Large intestine (tissue), 3 donors: ENCODE data around the gene BMP5. TPM values are rescaled to one million over a fixed set of nuclear protein-coding genes. Genes with fewer than 3 reads are reported as not detected.

Experiments used
- DNase-seq, 2 donors: peaks; one replicate each; pipeline versions ENCODE4 v3.0.0 to v3.0.0-alpha.2; 2013
- H3K27ac ChIP-seq: one replicate; pipeline ENCODE4 v1.5.1; 2013; ENCODE audit warnings: low read length
- H3K27me3 ChIP-seq: 2 replicates; pipeline ENCODE4 v1.6.1; 2013; ENCODE audit warnings: low read length; ENCODE audit not compliant: control insufficient read depth, insufficient read depth
- H3K36me3 ChIP-seq: 2 replicates; pipeline ENCODE4 v1.6.1; 2013; ENCODE audit warnings: low read length; ENCODE audit not compliant: control insufficient read depth, insufficient read depth
- H3K4me1 ChIP-seq: one replicate; pipeline ENCODE4 v1.6.1; 2013; ENCODE audit warnings: low read length; ENCODE audit not compliant: control insufficient read depth, insufficient read depth
- H3K4me3 ChIP-seq: one replicate; pipeline ENCODE4 v1.5.1; 2013; ENCODE audit warnings: low read length
- H3K9me3 ChIP-seq: one replicate; pipeline ENCODE4 v1.6.1; 2013; ENCODE audit warnings: mild to moderate bottlenecking, low read depth, low read length, moderate library complexity; ENCODE audit not compliant: control insufficient read depth
- WGBS: methylation state at CpG from one replicate; pipeline ENCODE4 v1.1.5; 2013; ENCODE audit warnings: low lambda C conversion rate; ENCODE audit not compliant: insufficient coverage; 5-methylcytosine and 5-hydroxymethylcytosine counted together
- polyA plus RNA-seq: library from polyadenylated mRNA; unstranded; fragments of 120-200 nt; gene quantifications from one replicate; pipeline ENCODE4 v1.2.1, GENCODE V29; 2013

Gene BMP5
- polyA plus RNA-seq, 1 donor: 26.8 TPM

DNA sequence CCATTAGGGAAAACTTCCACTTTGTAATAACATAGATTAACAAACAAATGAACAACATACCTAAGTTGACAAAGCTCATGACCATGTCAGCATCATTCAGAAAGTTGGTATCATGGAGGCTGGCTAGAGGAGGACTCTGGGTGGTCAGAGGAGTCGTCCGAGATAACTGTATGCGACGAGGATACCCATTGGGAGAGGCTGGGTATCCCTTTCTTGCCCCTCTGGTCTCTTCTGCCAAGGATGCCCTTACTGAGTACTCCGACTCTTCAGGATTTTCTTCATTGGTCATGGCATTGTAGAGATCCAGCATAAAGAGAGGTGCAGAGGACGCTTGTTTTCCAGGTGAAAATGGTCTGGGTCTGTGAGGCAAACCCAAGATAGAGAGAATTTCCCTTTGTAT, 1.1 kb downstream of the BMP5 start:
- Histone ChIP-seq H3K27me3 (no peaks in the 10 kb centered on the region), H3K9me3 (no peaks in the 10 kb centered on the region), H3K4me1 (no peaks in the 10 kb centered on the region), H3K27ac (no peak overlapping the region), H3K4me3 (peak overlapping the region; percentile 12), H3K36me3 (no peaks in the 10 kb centered on the region)
- WGBS: no CpG with 5 or more reads among the region's 6 CpGs
- peak in 1 of 2 donors; percentile 18 for DNase-seq

DNA sequence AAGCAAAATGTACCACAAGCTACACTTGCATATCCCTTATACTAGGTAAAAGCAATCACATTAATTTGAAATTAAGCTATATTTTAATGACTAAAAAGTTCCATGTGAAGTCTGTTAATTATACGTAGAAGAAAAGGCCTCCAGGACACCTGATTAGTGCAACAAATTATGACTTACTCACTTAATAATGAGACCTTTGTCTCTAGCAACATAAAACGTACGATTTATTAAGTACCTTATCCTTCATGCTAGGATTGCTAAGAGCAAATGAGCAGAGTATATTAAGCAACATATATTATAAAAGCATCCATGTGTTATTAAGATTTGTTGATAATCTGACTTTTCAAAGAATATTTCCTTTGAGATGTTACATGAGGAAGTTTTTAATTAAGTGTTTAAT, 2.5 kb downstream of the BMP5 start:
- Histone ChIP-seq H3K27ac (no peak overlapping the region), H3K36me3 (no peaks in the 10 kb centered on the region), H3K9me3 (no peaks in the 10 kb centered on the region), H3K4me3 (peak overlapping the region; percentile 23), H3K4me1 (no peaks in the 10 kb centered on the region), H3K27me3 (no peaks in the 10 kb centered on the region)
- WGBS: no CpG with 5 or more reads among the region's 3 CpGs
- no peak for DNase-seq

DNA sequence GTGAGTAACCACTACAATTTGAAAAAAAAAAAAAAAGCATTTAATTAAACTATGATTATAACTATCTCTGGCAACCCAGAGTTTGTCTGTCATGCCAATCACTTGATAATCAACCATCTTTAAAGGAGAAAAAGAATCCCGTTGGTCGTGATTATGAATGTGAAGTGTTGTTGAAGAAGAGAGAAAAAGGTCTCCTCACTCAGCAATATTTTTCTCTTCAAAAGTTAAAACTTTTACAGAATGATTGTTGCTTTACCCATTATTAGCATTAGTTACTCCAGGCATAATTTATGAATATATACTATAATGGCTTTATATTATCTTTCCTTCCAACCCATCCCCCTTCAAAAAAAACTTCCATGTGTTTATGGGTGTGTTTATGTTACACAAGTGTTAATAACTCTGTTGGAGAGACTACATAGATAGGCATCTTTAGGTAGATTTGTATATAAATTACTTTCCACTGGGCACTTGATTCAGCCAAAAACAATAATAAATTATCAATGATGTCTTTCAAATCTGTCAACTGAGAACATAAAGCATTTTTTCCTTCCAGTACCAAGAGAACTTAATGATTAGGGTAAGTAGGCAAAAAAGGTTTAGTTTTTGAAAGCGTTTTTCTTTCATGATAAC, 5.1 kb downstream of the BMP5 start:
- peak overlapping the region; percentile 1 for H3K4me3 ChIP-seq
- no peak for DNase-seq
- no peaks in the 10 kb centered on the region for H3K36me3 ChIP-seq
- H3K27ac ChIP-seq: no peak overlapping the region
- WGBS: 100% methylated on average over 2 of the region's 3 CpGs
- H3K27me3 ChIP-seq: no peaks in the 10 kb centered on the region
- no peaks in the 10 kb centered on the region for H3K4me1 ChIP-seq
- no peaks in the 10 kb centered on the region for H3K9me3 ChIP-seq

DNA sequence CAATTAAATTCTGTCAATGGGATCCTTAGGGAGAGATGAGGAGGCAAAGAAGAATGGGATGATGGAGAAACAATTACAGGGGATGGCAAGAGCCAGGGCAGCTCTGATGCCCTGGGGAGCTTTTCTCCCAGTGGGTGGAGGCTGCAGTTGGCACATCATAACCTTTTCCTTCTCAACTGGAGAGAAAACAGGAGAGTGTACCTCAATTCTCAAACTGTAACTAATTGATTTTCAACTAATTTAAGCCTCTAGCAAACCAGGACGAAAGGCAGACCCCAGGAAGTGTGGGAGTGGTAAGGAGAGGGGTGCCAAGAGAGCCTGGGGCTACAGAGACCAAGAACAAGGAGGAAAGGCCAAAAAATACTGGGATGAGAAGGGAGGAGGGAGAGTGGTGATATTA, 5.7 kb downstream of the BMP5 start:
- no peak overlapping the region for H3K27ac ChIP-seq
- H3K27me3 ChIP-seq: no peaks in the 10 kb centered on the region
- no peaks in the 10 kb centered on the region for H3K4me1 ChIP-seq
- 100% methylated on average over 1 of the region's 1 CpG for WGBS
- no peak for DNase-seq
- H3K4me3 ChIP-seq: peak overlapping the region; percentile 1
- H3K36me3 ChIP-seq: no peaks in the 10 kb centered on the region
- no peaks in the 10 kb centered on the region for H3K9me3 ChIP-seq

DNA sequence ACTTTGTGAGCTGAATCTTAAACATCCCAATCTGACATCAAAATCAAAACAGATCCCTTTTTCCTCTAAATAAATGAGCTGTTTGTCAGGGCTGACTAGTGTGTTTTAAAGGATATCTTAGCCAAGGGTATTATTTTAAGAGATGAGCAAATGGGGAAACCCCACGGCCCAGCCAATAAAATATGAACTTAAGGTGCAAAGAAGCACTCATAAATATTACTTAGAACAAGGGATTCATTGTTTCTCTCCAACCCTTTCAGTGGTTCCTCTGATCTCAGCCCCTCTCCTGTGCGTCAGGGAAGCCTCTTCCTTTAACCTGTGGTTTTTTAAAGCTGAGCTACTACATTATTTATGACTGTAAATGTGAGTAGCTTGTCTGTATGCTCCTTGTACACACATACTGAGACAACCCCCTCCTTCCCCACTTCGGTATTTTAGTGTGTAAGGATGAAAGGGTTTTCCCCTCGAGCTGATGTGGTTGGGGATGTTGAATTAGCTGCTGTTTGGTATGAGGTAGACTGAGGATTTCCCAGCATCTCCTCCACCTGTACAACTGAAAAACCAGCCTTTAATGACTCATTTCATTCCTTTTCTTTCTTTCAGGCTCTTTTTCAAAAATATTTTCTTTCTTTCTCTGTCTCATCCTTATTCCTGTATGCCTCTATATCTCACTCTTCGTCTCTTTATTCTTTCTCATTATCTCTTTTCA, 6.5 kb downstream of the BMP5 start:
- peak; percentile 37 to 72 for DNase-seq
- no peak overlapping the region for H3K4me3 ChIP-seq
- WGBS: 92% methylated on average over 1 of the region's 5 CpGs

DNA sequence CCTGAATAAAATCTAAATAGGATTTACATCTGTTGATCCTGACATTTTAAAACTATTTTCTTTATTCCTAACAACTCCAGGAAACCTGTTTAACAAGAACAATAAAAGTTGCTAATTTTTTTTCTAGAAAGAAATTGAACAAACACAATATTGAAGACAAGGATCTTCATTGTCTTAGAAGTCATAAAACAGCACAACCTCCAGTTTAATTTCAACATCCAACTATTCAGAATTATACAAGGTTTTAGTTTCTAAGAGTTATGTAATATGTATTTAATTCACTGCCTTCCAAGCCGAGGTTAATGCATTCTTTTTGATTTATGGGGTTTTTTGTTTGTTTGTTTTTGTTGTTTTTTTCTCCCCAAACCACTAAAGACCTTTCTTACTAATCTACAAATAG, 7.2 kb downstream of the BMP5 start:
- no peaks in the 10 kb centered on the region for H3K36me3 ChIP-seq
- no peak overlapping the region for H3K27ac ChIP-seq
- 14% methylated on average over 1 of the region's 1 CpG for WGBS
- H3K27me3 ChIP-seq: no peaks in the 10 kb centered on the region
- H3K4me1 ChIP-seq: no peaks in the 10 kb centered on the region
- no peak overlapping the region for H3K4me3 ChIP-seq
- no peaks in the 10 kb centered on the region for H3K9me3 ChIP-seq
- no peak for DNase-seq

More for the DNA sequence above, 6.5 kb downstream of the BMP5 start:
- H3K27ac ChIP-seq: no peak overlapping the region
- no peaks in the 10 kb centered on the region for H3K36me3 ChIP-seq
- no peaks in the 10 kb centered on the region for H3K9me3 ChIP-seq
- H3K4me1 ChIP-seq: no peaks in the 10 kb centered on the region
- H3K27me3 ChIP-seq: no peaks in the 10 kb centered on the region

DNA sequence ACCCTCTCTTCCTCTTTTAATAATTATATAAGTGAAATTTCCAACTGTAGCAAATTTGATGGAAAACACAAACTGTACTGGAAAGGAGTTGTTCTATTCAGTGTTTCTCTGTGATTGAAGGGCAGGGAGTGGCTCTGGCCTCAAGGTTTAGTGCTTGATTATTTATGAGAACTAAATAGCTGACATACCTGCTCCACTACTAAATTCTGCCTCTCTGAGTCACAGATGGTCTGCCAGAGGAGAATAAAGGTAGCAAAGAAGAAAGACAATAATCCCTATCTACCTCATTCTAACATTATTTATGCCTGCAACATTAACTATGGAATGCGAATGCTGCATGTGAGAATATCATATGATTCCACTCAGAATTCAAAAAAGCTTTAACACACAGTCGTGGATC, 9.3 kb downstream of the BMP5 start:
- Histone ChIP-seq H3K4me1 (no peaks in the 10 kb centered on the region), H3K36me3 (no peaks in the 10 kb centered on the region), H3K27ac (no peak overlapping the region), H3K27me3 (no peaks in the 10 kb centered on the region), H3K4me3 (no peak overlapping the region), H3K9me3 (no peaks in the 10 kb centered on the region)
- no CpG with 5 or more reads among the region's 2 CpGs for WGBS
- peak in 1 of 2 donors; percentile 22 for DNase-seq

DNA sequence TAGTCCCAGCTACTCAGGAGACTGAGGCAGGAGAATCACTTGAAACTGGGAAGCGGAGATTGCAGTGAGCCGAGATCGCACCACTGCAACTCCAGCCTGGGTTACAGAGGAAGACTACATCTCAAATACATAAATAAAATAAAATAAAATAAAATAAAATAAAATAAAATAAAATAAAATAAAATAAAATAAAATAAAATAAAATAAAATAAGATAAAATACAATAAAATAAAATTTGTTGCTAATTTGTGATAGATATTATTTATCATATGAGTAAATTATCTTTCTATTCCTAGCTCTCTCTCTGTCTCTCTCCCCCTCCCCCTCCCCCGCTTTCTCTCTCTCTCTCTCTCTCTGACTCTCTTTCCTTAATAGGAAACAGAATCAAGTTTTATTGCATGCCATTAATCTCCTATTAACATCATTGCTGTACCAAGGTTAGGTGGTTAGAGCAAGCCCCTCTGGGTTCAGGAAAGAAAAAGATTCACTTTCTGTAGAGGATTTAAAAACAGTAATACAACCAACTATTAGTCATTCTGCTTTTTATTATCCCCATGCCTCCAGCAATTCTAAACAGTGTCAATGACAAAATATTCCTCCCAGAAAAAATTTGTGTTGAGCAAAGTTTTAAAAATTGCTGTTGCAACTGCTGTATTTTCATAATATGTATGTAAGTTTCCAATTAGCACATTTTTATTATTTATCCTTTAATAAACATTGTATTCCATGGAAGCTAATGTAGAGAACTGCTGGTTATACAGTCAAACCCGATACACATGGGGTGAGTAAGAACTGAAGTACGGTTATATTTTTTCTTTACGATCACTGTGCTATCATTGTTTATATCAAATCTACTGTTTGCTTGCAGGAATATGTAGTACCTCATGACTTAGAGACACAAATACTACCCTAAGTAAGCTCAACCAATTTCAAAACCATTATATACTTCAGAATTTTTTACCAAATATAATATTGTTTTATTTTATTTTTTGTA, 22.1 kb downstream of the BMP5 start:
- Histone ChIP-seq H3K36me3 (no peaks in the 10 kb centered on the region), H3K4me3 (no peak overlapping the region), H3K27me3 (no peaks in the 10 kb centered on the region), H3K9me3 (no peaks in the 10 kb centered on the region), H3K27ac (no peak overlapping the region), H3K4me1 (no peaks in the 10 kb centered on the region)
- WGBS: 81% methylated on average over 3 of the region's 7 CpGs
- DNase-seq: no peak

DNA sequence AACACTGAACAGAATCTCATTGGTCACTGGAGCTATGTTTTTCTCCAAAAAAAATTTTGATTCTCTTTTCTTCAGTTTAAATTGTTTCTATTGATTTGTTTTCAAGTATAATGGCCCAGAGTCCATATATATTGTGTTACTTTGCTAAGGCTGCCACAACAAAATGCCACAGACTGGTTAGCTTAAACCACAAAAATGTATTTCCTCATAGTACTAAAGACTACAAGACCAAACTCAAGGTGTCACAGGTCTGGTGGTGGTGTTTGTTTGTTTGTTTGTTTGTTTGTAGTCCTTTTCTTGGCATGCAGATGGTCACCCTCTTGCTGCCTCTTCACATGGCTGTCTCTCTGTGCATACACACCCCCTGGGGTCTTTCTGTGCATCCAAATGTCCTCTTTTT, 34.0 kb downstream of the BMP5 start:
- no peak overlapping the region for H3K4me3 ChIP-seq

DNA sequence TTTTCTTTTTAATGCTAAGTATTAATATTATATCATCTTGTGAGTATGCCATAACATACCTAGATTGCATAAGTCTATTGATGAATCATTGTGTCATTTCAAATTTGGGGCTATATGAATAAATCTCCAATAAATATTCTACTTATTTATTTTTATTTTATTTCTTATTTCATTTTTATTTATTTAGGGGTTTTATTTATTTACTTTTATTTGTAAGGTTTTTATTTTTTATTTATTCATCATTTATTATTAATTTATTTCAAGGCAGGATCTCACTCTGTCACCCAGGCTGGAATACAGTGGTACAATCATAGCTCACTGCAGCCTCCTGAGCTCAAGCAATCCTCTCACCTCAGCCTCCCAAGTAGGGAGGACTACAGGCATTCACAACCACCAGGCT, 36.3 kb downstream of the BMP5 start:
- Histone ChIP-seq H3K4me1 (no peaks in the 10 kb centered on the region), H3K9me3 (no peaks in the 10 kb centered on the region), H3K4me3 (no peak overlapping the region), H3K27ac (no peak overlapping the region), H3K27me3 (no peaks in the 10 kb centered on the region), H3K36me3 (no peaks in the 10 kb centered on the region)
- no peak for DNase-seq

More for the DNA sequence above, 34.0 kb downstream of the BMP5 start:
- DNase-seq: no peak
- Histone ChIP-seq H3K4me1 (no peaks in the 10 kb centered on the region), H3K27ac (no peak overlapping the region), H3K36me3 (no peaks in the 10 kb centered on the region), H3K27me3 (peaks cover 2% of the 10 kb centered on the region), H3K9me3 (no peaks in the 10 kb centered on the region)
